ENCODE measurements around the gene KIF16B.

The KIF16B gene

DNA sequence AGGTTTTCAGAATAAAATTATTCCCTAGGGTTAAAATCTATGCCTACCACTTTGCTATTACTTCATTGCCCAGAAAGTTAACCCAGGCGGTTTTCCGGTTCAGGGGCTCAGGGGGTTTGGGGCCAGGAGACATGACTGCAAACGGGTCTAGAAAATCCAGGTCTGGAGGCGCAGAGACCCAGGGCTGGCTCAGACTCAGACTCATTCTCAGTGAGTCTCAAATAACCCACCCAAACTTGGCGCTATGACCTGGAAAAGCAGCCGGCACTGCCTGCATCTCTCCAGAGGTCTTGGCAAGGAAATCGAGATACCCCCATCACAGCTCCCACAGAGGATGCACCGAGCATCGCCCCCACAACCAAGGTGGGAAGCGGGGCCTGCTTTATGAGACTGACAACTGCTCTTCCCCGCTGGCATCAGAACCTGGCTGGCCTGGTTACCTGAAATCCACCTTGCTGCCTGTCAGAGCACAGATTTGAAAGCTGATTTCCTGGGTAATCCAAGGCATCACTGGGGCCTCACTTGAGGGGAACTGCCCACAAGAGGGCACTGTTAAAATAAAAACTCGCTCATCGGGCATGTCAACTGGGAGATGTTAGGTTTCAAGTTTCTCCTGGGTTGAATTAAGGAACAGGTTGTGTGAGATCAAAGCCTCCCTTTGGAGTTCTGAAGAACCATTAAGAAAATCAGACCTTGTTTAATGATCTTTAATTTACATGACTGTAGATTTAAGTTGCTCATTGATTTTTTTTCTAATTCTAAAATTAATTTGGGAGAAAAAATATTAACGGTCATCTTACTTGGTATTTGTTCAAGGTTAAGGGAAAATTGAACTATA is 55.1 kb downstream of the KIF16B start:
- peak; percentile 43 for TF ChIP-seq CTCF (IDR thresholded peaks at IDR 0.05; ENCODE audit: insufficient read depth, low read depth, low read length, missing control alignments)
- DNase-seq (ENCODE audit: low read depth): peak; percentile 54
- no peak overlapping the region for H3K4me3 ChIP-seq (ENCODE audit: low read depth, low read length)

DNA sequence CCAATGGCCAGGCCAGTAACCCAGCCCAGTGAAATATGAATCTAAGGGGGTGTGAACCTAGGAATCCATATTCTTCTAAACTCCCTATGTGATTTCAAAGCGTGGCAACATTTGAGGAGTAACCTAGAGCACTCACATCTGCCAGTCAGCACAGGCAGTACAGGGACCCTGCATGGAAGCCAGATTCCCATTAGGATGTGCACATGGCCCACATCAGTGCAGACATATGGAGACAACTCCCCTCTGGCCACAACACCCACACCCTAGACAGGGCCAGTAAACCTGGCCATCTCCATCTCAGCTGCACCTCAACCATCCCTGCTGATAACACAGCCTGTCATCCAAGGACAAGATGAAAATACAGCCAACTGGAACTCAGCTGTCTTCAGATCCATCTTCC is 56.5 kb downstream of the KIF16B start:
- no peak overlapping the region for H3K4me3 ChIP-seq (ENCODE audit: low read depth, low read length)
- no peak for DNase-seq (ENCODE audit: low read depth)
- no peak for TF ChIP-seq CTCF (IDR thresholded peaks at IDR 0.05; ENCODE audit: insufficient read depth, low read depth, low read length, missing control alignments)

- no peak for TF ChIP-seq CTCF (IDR thresholded peaks at IDR 0.05; ENCODE audit: insufficient read depth, low read depth, low read length, missing control alignments)
Measured at GRCh38 chr20:16515046-16515445, 58.2 kb downstream of the KIF16B start.

GRCh38 chr20:16514140-16514539 is 59.1 kb downstream of the KIF16B start:
- no peak overlapping the region for H3K4me3 ChIP-seq (ENCODE audit: low read depth, low read length)
- DNase-seq (ENCODE audit: low read depth): no peak
- TF ChIP-seq CTCF (IDR thresholded peaks at IDR 0.05; ENCODE audit: insufficient read depth, low read depth, low read length, missing control alignments): no peak

More at GRCh38 chr20:16515046-16515445, 58.2 kb downstream of the KIF16B start:
- no peak for DNase-seq (ENCODE audit: low read depth)
- H3K4me3 ChIP-seq (ENCODE audit: low read depth, low read length): no peak overlapping the region

GRCh38 chr20:16505894-16506293 is 67.4 kb downstream of the KIF16B start:
- TF ChIP-seq CTCF (IDR thresholded peaks at IDR 0.05; ENCODE audit: insufficient read depth, low read depth, low read length, missing control alignments): no peak

DNA sequence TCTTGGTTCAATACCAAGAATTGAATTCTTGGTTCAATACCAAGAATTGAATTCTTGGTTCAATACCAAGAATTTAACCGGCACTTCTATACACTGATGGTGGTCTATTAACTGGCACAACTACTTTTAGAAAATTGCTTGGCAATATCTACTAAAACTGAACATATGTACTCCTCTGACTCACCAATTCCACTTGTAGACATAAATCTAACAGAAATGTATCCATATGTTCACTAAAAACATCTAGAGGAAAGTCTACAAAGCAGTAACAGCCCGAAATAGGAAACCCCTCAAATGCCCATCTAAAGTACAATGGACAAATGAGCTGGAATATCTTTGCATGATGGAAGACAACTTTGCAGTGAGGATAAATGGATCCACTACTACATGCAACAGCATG is 71.9 kb downstream of the KIF16B start:
- no peak overlapping the region for H3K4me3 ChIP-seq (ENCODE audit: low read depth, low read length)
- DNase-seq (ENCODE audit: low read depth): no peak
- TF ChIP-seq CTCF (IDR thresholded peaks at IDR 0.05; ENCODE audit: insufficient read depth, low read depth, low read length, missing control alignments): no peak

More at GRCh38 chr20:16505894-16506293, 67.4 kb downstream of the KIF16B start:
- DNase-seq (ENCODE audit: low read depth): peak; percentile 33
- H3K4me3 ChIP-seq (ENCODE audit: low read depth, low read length): no peak overlapping the region

GRCh38 chr20:16500197-16500596 is 73.1 kb downstream of the KIF16B start:
- no peak for DNase-seq (ENCODE audit: low read depth)
- H3K4me3 ChIP-seq (ENCODE audit: low read depth, low read length): no peak overlapping the region
- no peak for TF ChIP-seq CTCF (IDR thresholded peaks at IDR 0.05; ENCODE audit: insufficient read depth, low read depth, low read length, missing control alignments)
